Glutamatergic neuron (in vitro differentiated cells): ENCODE data around the gene LMBR1. TPM values are rescaled to one million over a fixed set of nuclear protein-coding genes. Genes with fewer than 3 reads are reported as not detected.

ENCODE experiments used
- DNase-seq: peaks from one replicate; pipeline ENCODE4 v3.0.0; 2022
- H3K27ac Mint-ChIP-seq: one replicate; pipeline ENCODE4 v1.8.0; 2020; ENCODE audit warnings: mild to moderate bottlenecking, mixed read lengths, inconsistent platforms; ENCODE audit not compliant: unreplicated experiment
- H3K27me3 Mint-ChIP-seq: one replicate; pipeline ENCODE4 v1.8.0; 2020; ENCODE audit warnings: mild to moderate bottlenecking, moderate library complexity, mixed read lengths, inconsistent platforms; ENCODE audit not compliant: unreplicated experiment
- H3K36me3 Mint-ChIP-seq: one replicate; pipeline ENCODE4 v1.8.0; 2020; ENCODE audit warnings: mild to moderate bottlenecking, mixed read lengths, inconsistent platforms; ENCODE audit not compliant: unreplicated experiment
- H3K4me1 Mint-ChIP-seq: one replicate; pipeline ENCODE4 v1.8.0; 2020; ENCODE audit warnings: mild to moderate bottlenecking, low read depth, mixed read lengths, inconsistent platforms; ENCODE audit not compliant: unreplicated experiment
- H3K4me3 Mint-ChIP-seq: one replicate; pipeline ENCODE4 v1.8.0; 2020; ENCODE audit warnings: mild to moderate bottlenecking, mixed read lengths, inconsistent platforms; ENCODE audit not compliant: unreplicated experiment
- H3K9me3 Mint-ChIP-seq: one replicate; pipeline ENCODE4 v1.8.0; 2020; ENCODE audit warnings: mild to moderate bottlenecking, moderate library complexity, mixed read lengths, inconsistent platforms; ENCODE audit not compliant: unreplicated experiment
- total RNA-seq: library from RNA; stranded (reverse); fragmentation: NEBNext Ultra II Directional; extraction: Animal tissue kit (Norgen Biotek cat#: 25700); gene quantifications from one replicate; pipeline ENCODE4 v1.2.1, GENCODE V29; 2021; ENCODE audit not compliant: unreplicated experiment
- TF ChIP-seq, protein P1 (sequence below): fragments of 200-600 bp; sonication (generic); IDR thresholded peaks from one replicate; pipeline ENCODE4 v1.5.0; 2021; ENCODE audit not compliant: partially characterized antibody, unreplicated experiment

Gene LMBR1
- total RNA-seq, 1 donor from 2014 or later = 41.0 TPM

DNA sequence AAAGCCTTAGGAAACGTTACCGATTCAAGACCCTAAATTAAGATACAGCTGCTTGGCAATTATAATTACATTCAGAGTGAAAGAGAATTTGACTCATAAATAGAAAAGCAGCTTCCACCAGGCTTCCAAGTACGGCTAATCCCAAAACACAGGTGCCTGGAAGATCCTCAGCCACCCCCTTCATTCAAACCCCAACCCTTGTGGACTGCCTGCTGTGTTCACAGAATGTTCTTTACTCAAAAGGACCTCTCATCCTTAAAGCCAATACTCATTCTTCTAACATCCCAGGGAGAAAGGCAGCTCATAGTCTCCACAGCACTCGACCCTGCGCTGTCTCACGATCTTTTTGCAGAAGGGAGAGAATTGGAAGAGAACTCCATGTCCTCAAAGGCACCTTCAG is 219.5 kb downstream of the LMBR1 start:
- no peak for DNase-seq
- Mint-ChIP-seq H3K4me1 (peaks cover 7% of the 10 kb centered on the region), H3K27ac (no peak overlapping the region), H3K9me3 (peaks cover 5% of the 10 kb centered on the region), H3K4me3 (no peak overlapping the region), H3K36me3 (no peaks in the 10 kb centered on the region), H3K27me3 (peaks cover 3% of the 10 kb centered on the region)
- TF ChIP-seq, protein P1, sequence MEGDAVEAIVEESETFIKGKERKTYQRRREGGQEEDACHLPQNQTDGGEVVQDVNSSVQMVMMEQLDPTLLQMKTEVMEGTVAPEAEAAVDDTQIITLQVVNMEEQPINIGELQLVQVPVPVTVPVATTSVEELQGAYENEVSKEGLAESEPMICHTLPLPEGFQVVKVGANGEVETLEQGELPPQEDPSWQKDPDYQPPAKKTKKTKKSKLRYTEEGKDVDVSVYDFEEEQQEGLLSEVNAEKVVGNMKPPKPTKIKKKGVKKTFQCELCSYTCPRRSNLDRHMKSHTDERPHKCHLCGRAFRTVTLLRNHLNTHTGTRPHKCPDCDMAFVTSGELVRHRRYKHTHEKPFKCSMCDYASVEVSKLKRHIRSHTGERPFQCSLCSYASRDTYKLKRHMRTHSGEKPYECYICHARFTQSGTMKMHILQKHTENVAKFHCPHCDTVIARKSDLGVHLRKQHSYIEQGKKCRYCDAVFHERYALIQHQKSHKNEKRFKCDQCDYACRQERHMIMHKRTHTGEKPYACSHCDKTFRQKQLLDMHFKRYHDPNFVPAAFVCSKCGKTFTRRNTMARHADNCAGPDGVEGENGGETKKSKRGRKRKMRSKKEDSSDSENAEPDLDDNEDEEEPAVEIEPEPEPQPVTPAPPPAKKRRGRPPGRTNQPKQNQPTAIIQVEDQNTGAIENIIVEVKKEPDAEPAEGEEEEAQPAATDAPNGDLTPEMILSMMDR = no peak

DNA sequence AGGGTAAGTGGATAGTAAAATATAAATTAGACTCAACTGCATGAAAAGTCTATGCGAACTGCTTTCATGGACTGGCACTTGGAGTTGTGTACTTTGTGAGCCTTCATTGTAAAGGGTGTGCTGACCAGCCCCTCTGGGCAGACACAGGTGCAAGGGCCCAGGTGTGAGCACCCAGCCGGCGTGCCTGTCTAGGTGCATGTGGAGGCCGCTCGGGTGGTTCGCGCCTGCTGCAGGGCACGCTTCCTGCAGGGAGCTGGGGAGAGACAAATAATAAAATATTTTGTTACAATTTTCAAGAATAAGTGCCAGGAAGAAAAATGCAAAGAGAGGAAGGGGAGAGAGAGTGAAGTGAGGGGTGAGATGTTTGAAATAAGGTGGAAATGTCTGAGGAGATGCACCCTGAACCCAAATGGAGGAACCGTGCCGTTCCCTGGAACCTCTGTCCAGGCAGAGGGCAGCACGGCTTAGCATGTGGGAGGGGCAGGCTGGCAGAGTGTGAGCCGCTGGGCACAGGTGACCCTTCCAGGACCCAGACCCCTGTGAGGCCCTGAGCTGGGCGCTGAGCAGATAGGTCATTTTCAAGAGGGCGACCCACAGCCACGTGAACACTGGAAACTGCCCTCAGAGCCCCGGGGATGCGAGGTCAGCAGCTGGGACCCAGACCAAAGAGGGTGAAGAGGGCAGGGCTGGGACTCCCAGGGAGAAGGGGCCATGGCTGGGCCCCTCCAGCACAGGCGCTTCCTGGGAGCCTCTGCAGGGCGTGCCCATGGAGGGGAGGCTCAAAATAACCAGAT is 223.8 kb downstream of the LMBR1 start:
- Mint-ChIP-seq H3K9me3 (peaks cover 3% of the 10 kb centered on the region), H3K27me3 (no peaks in the 10 kb centered on the region), H3K27ac (no peak overlapping the region), H3K36me3 (no peaks in the 10 kb centered on the region), H3K4me3 (no peak overlapping the region), H3K4me1 (peaks cover 4% of the 10 kb centered on the region)
- DNase-seq = no peak
- TF ChIP-seq, protein P1 = no peak

DNA sequence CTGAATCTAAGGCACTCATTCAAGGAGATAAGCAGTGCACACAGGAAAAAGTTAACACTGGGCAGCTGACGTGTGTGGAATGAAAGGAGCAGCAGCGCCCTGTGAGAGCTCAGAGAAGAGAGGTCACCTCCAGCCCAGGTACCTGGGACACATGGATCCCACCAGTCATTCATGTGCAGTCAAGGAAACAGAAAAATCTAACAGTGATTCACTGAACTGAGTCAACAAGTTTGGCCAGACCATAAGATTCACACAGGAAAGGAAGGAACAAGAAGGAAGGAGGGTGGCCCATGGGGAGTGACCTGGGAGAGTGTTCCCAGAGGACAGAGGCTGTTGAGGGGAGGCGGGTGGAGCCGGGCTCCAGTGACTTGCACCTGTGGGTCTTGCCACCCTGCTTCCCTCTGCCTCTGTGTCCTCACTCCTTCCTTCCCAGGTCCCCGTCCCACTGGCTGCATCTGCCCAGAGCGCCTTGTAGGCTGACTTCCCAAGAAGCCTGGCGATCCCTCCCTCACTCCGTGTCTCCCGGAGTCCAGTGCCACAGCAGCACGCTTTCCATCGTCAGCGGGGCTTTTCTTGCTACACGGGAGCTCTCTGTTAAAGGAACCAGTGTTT is 224.7 kb downstream of the LMBR1 start:
- TF ChIP-seq, protein P1 = no peak
- H3K27ac Mint-ChIP-seq = no peak overlapping the region
- peaks cover 4% of the 10 kb centered on the region for H3K4me1 Mint-ChIP-seq
- no peak overlapping the region for H3K4me3 Mint-ChIP-seq
- H3K36me3 Mint-ChIP-seq = no peaks in the 10 kb centered on the region
- no peak for DNase-seq
- H3K9me3 Mint-ChIP-seq = peaks cover 3% of the 10 kb centered on the region
- no peaks in the 10 kb centered on the region for H3K27me3 Mint-ChIP-seq

DNA sequence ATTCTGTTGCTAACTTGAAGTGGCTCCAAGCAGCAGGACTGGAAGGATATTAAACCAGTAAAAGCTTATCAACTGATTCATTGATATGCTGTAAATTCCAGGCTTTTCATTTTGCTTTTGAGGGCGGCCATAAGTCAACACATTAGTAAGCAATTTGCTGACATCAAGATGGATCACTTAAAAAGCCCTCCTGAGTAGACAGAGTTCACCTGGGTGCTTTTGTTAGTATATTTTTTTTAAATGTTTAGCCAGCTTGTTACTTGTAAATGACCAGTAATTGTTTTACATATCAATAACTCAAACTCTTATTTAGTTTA is 225.9 kb downstream of the LMBR1 start:
- Mint-ChIP-seq H3K27ac (no peak overlapping the region), H3K27me3 (no peaks in the 10 kb centered on the region), H3K9me3 (peaks cover 3% of the 10 kb centered on the region), H3K4me3 (no peak overlapping the region), H3K36me3 (no peaks in the 10 kb centered on the region), H3K4me1 (peaks cover 4% of the 10 kb centered on the region)
- DNase-seq = no peak
- TF ChIP-seq, protein P1 = no peak
